K562 (cell line): ENCODE measurements around the gene SYCP2. TPM values are rescaled to one million over a fixed set of nuclear protein-coding genes. Genes with fewer than 3 reads are reported as not detected.

Experiments
- CUX1 ChIP-seq: fragments of 200-800 bp; sonication (Bioruptor generic); IDR thresholded peaks from 2 replicates; pipeline ENCODE4 v1.6.1; 2016; ENCODE audit warnings: missing genetic modification characterization, missing compliant biosample characterization
- DPF2 ChIP-seq: fragments of 450-650 bp; IDR thresholded peaks from 2 replicates; pipeline ENCODE4 v1.6.1; 2016
- ETS1 ChIP-seq: conservative IDR thresholded peaks from 2 replicates; pipeline ENCODE4 v1.6.1; 2011; ENCODE audit warnings: low read depth, mild to moderate bottlenecking, low read length; ENCODE audit not compliant: control insufficient read depth
- FOS ChIP-seq: IDR thresholded peaks from 3 replicates; pipeline ENCODE4 v1.6.1; 2011; ENCODE audit not compliant: insufficient read length; ENCODE audit errors: extremely low read depth
- HDAC1 ChIP-seq, 2 experiments: fragments of 450-650 bp; IDR thresholded peaks; 2 replicates each; pipeline ENCODE4 v1.6.1; 2016 to 2017; ENCODE audit warnings: inconsistent platforms in 1 of 2, mild to moderate bottlenecking in 1 of 2, moderate library complexity in 1 of 2
- NFIX ChIP-seq: fragments of 250-450 bp; sonication (Bioruptor Pico); IDR thresholded peaks from 2 replicates; pipeline ENCODE4 v1.4.0; 2020; ENCODE audit warnings: low read depth, mild to moderate bottlenecking, moderate library complexity
- PKNOX1 ChIP-seq: fragments of 450-650 bp; IDR thresholded peaks from 2 replicates; pipeline ENCODE4 v1.6.1; 2016
- PML ChIP-seq: IDR thresholded peaks from 2 replicates; pipeline ENCODE4 v1.6.1; 2012; ENCODE audit warnings: low read length, inconsistent platforms
- RBM39 ChIP-seq: fragments of 200-400 bp; formaldehyde crosslinking; optimal IDR thresholded peaks from 2 replicates; pipeline ENCODE3; 2018; ENCODE audit warnings: low read depth, low read length
- RCOR1 ChIP-seq, 2 experiments: IDR thresholded peaks; 2 replicates each; pipeline ENCODE4 v1.6.1; 2012; ENCODE audit warnings: low read depth in 2 of 2, low read length in 2 of 2, borderline replicate concordance in 1 of 2, improper control_type of control experiment in 1 of 2
- SIN3A ChIP-seq, 2 experiments: fragments of 150-350 bp in 1 of 2; IDR thresholded peaks; 2 replicates each; pipeline ENCODE4 v1.6.1; 2011 to 2016; ENCODE audit warnings: borderline replicate concordance in 2 of 2, low read depth in 2 of 2, low read length in 2 of 2, mild to moderate bottlenecking in 2 of 2, moderate library complexity in 2 of 2; ENCODE audit not compliant: control insufficient read depth in 1 of 2
- SIN3B ChIP-seq: fragments of 450-650 bp; IDR thresholded peaks from 2 replicates; pipeline ENCODE4 v1.6.1; 2017; ENCODE audit warnings: low read depth, mild to moderate bottlenecking, moderate library complexity
- SLC30A9 ChIP-seq: fragments of 250-450 bp; sonication (Bioruptor Pico); IDR thresholded peaks from 2 replicates; pipeline ENCODE4 v1.8.0; 2022; ENCODE audit warnings: mild to moderate bottlenecking, moderate library complexity
- SP1 ChIP-seq: sonication (generic); formaldehyde crosslinking; IDR thresholded peaks from 2 replicates; pipeline ENCODE4 v1.8.1; 2022; ENCODE audit warnings: mild to moderate bottlenecking, missing genetic modification reagents
- TAF7 ChIP-seq: fragments of 450-650 bp; IDR thresholded peaks from 2 replicates; pipeline ENCODE4 v1.6.1; 2016; ENCODE audit warnings: missing genetic modification characterization, missing compliant biosample characterization
- TAF9B ChIP-seq: fragments of 450-650 bp; IDR thresholded peaks from 2 replicates; pipeline ENCODE4 v1.6.1; 2018; ENCODE audit warnings: mild to moderate bottlenecking; ENCODE audit not compliant: partially characterized antibody
- TBL1XR1 ChIP-seq, 2 experiments: IDR thresholded peaks; 2 replicates each; pipeline ENCODE4 v1.6.1; 2012; ENCODE audit warnings: improper control_type of control experiment in 2 of 2, low read length in 2 of 2, mild to moderate bottlenecking in 1 of 2
- TBP ChIP-seq: optimal IDR thresholded peaks from 2 replicates; pipeline ENCODE3; 2011; ENCODE audit warnings: low read depth, low read length, improper control_type of control experiment
- ZNF507 ChIP-seq: conservative IDR thresholded peaks from 2 replicates; pipeline ENCODE4 v1.6.1; 2017; ENCODE audit warnings: missing genetic modification characterization, missing compliant biosample characterization
- ZNF511 ChIP-seq: sonication (generic); formaldehyde crosslinking; IDR thresholded peaks from 2 replicates; pipeline ENCODE4 v1.8.0; 2022; ENCODE audit warnings: mild to moderate bottlenecking, missing genetic modification reagents
- polyA plus RNA-seq, 8 experiments: library from polyadenylated mRNA; depleted of rRNA in 4 of 8; stranded (reverse) in 5 of 8; unstranded in 3 of 8; fragments of >200 nt; fragmentation: Nextera tagmentation in 2 of 8; fragmentation: Illumina TruSeq in 1 of 8; extraction: Ambion mirVana in 2 of 8; extraction: Trizol in 1 of 8; gene quantifications; 2 replicates each; pipeline versions ENCODE4 v1.2.1 to v1.2.3, GENCODE V29; 2011 to 2014; ENCODE audit warnings: inconsistent platforms in 1 of 8, missing spikeins in 1 of 8
- total RNA-seq, 7 experiments: library from RNA; depleted of rRNA in 6 of 7; stranded (reverse); fragments of >200 nt in 6 of 7; fragmentation: Illumina TruSeq in 2 of 7; extraction: Trizol in 2 of 7; gene quantifications; 2 replicates each; pipeline versions ENCODE4 v1.2.1 to v1.2.3, GENCODE V29; 2011 to 2021; ENCODE audit warnings: low replicate concordance in 1 of 7

The SYCP2 gene
- total and polyA plus RNA-seq, 9 of the 15 experiments (the other 6 are each of a cell fraction or from before 2014, with no cell fraction given), result 0.24 to 1.6 (median 0.67) TPM

- TF ChIP-seq SIN3A (IDR thresholded peaks at IDR 0.05; ENCODE audit: borderline replicate concordance in 2 of 2, control insufficient read depth in 1 of 2, low read depth in 2 of 2, low read length in 2 of 2) (0 out of 4 replicates have a peak, but pooled peaks of 1 of the 2 experiments have one; percentile 29), CUX1 (CRISPR knock-in tag) (no peak), ETS1 (no peak), HDAC1 (IDR thresholded peaks at IDR 0.05) (peak in 1 of 2 experiments; percentile 60; a peak in 1 of 4 replicates), SP1 (CRISPR knock-in tag) (0 out of 2 replicates have a peak, but pooled peaks have one; percentile 26), TBP (peak; percentile 47), ZNF511 (CRISPR knock-in tag) (no peak), RCOR1 (IDR thresholded peaks at IDR 0.05; ENCODE audit: borderline replicate concordance in 1 of 2, low read depth in 2 of 2, low read length in 2 of 2) (peak in 1 of 2 experiments; percentile 75; a peak in 2 of 4 replicates), TAF7 (tag) (peak; percentile 34; the same call in 1 of the 2 replicates), PKNOX1 (peak; percentile 81), SIN3B (peak; percentile 54; the same call in 1 of the 2 replicates), FOS (no peak), NFIX (CRISPR knock-in tag) (no peak), TAF9B (peak; percentile 40), ZNF507 (tag) (no peak), TBL1XR1 (IDR thresholded peaks at IDR 0.05; ENCODE audit: low read length in 2 of 2) (no peak), RBM39 (peak; percentile 76), PML (peak; percentile 49), DPF2 (peak; percentile 51; the same call in 1 of the 2 replicates), SLC30A9 (CRISPR knock-in tag) (no peak)
These were observed 6.9 kb upstream of the SYCP2 start, which contains the start of the genes FAM217B and PPP1R3D (continued) for GRCh38 chr20:59940129-59940955.
